Naive thymus-derived CD4-positive, alpha-beta T cell (primary cell): ENCODE measurements around the gene MIOS. TPM values are rescaled to one million over a fixed set of nuclear protein-coding genes. Genes with fewer than 3 reads are reported as not detected.

Experiments used
- ATAC-seq: fragments of 150-1000 bp; cut with Tn5 transposase; 2 replicates; pipeline ENCODE4 v1.10.0; 2021; ENCODE audit warnings: mild to moderate bottlenecking, moderate library complexity
- CTCF ChIA-PET: fragments of 350-600 bp; sonication (Branson Sonifier 250); formaldehyde crosslinking; loops from one replicate; lab custom pipeline; 2021; ENCODE audit warnings: antibody characterized with exemption; lab: Charles Lee
- POLR2A ChIA-PET: fragments of 350-600 bp; sonication (Branson Sonifier 250); formaldehyde crosslinking; loops from one replicate; lab custom pipeline; 2021; ENCODE audit warnings: antibody characterized with exemption, inconsistent platforms; lab: Charles Lee
- DNase-seq, 9 donors: peaks; one replicate each; pipeline versions ENCODE4 v3.0.0 to v3.0.0-alpha.2; 2020 to 2022; ENCODE audit warnings: mixed read lengths in 1 of 9
- H3K27ac ChIP-seq: one replicate; pipeline ENCODE4 v1.7.0; 2013; ENCODE audit warnings: mild to moderate bottlenecking, low read depth, low read length, moderate library complexity
- H3K27me3 ChIP-seq, 2 donors: one replicate each; pipeline ENCODE4 v1.7.0; 2013; ENCODE audit warnings: low read length in 2 of 2, mild to moderate bottlenecking in 2 of 2, moderate library complexity in 2 of 2; ENCODE audit not compliant: control insufficient read depth in 2 of 2, insufficient read depth in 2 of 2
- H3K36me3 ChIP-seq, 3 experiments: 1 replicate in 2 of 3; 2 replicates in 1 of 3; pipeline ENCODE4 v1.7.0; 2013; ENCODE audit warnings: low read length in 3 of 3, mild to moderate bottlenecking in 3 of 3, moderate library complexity in 1 of 3; ENCODE audit not compliant: insufficient read depth in 3 of 3, control insufficient read depth in 2 of 3
- H3K4me1 ChIP-seq, 2 donors: one replicate each; pipeline ENCODE4 v1.7.0; 2013; ENCODE audit warnings: low read length in 2 of 2, mild to moderate bottlenecking in 2 of 2, moderate library complexity in 1 of 2; ENCODE audit not compliant: control insufficient read depth in 2 of 2, insufficient read depth in 2 of 2
- H3K4me3 ChIP-seq: 2 replicates; pipeline ENCODE4 v1.7.0; 2013; ENCODE audit warnings: mild to moderate bottlenecking, low read length
- H3K9me3 ChIP-seq, 3 experiments: 1 replicate in 2 of 3; 2 replicates in 1 of 3; pipeline ENCODE4 v1.7.0; 2013; ENCODE audit warnings: low read length in 3 of 3; ENCODE audit not compliant: control insufficient read depth in 2 of 3
- H3K27ac Mint-ChIP-seq, 9 donors: one replicate each; pipeline ENCODE4 v1.8.0; 2020 to 2022; ENCODE audit warnings: mixed read lengths in 9 of 9, mild to moderate bottlenecking in 8 of 9, moderate library complexity in 5 of 9, inconsistent platforms in 2 of 9
- H3K27me3 Mint-ChIP-seq, 5 donors: one replicate each; pipeline ENCODE4 v1.8.0; 2021 to 2022; ENCODE audit warnings: mixed read lengths in 5 of 5, mild to moderate bottlenecking in 1 of 5
- H3K36me3 Mint-ChIP-seq, 5 donors: one replicate each; pipeline ENCODE4 v1.8.0; 2020 to 2022; ENCODE audit warnings: mixed read lengths in 5 of 5, mild to moderate bottlenecking in 3 of 5, inconsistent platforms in 1 of 5
- H3K4me1 Mint-ChIP-seq, 7 donors: one replicate each; pipeline ENCODE4 v1.8.0; 2020 to 2022; ENCODE audit warnings: mixed read lengths in 7 of 7, mild to moderate bottlenecking in 3 of 7, inconsistent platforms in 1 of 7
- H3K4me3 Mint-ChIP-seq, 10 donors: one replicate each; pipeline ENCODE4 v1.8.0; 2020 to 2022; ENCODE audit warnings: mild to moderate bottlenecking in 10 of 10, mixed read lengths in 10 of 10, moderate library complexity in 6 of 10, inconsistent platforms in 2 of 10
- H3K9me3 Mint-ChIP-seq, 11 donors: one replicate each; pipeline ENCODE4 v1.8.0; 2020 to 2022; ENCODE audit warnings: mixed read lengths in 11 of 11, mild to moderate bottlenecking in 4 of 11, inconsistent platforms in 1 of 11, moderate library complexity in 1 of 11
- intact Hi-C, 2 donors: fragments of 100-400 bp; cut with micrococcal nuclease; formaldehyde crosslinking; loops; one replicate each; pipeline ENCODE4 v1.15.1; 2023
- polyA plus RNA-seq, 2 donors: library from polyadenylated mRNA; unstranded; fragments of 300-500 nt; fragmentation: Illumina TruSeq; gene quantifications; one replicate each; pipeline ENCODE4 v1.2.3, GENCODE V29; 2021
- total RNA-seq, 6 experiments: library from RNA in 5 of 6; stranded (reverse) in 5 of 6; gene quantifications; 1 replicate in 5 of 6; 2 replicates in 1 of 6; pipeline ENCODE4 v1.2.3 and lab custom pipeline; 2021 to 2026

Gene MIOS
- total and polyA plus RNA-seq, 7 experiments from 2014 or later, result 15.6 to 31.7 (median 27.5) TPM

DNA sequence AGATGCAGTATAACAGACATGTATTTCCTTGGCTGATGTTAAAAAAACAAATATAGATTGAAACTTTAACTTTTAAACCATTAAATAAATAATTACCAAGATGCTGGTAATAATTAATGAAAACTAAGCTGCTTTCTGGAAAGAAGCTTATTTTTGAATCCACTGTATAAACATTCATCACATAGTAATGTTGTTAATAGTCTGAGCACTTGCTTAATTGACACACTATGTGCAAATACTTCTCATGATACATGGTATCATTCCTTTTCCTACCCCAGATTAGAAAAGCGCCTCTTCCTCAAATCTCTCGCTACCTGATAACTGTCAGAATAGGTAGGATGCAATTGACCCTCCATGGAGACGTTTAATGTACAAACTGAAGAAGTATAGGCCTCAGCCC is 16.0 kb upstream of the MIOS start:
- no peaks in the 10 kb centered on the region for H3K27me3 ChIP-seq
- H3K27ac ChIP-seq, result no peak overlapping the region
- H3K4me1 Mint-ChIP-seq, result no peaks in the 10 kb centered on the region
- ChIA-PET POLR2A (no interaction called here), CTCF (interaction anchor here (0.6 kb wide), 1 partner anchor 12 kb away, joined by 3 read pairs; no protein-coding TSS in a partner anchor)
- H3K9me3 ChIP-seq, result no peaks in the 10 kb centered on the region
- DNase-seq, result no peak
- peaks cover 0 to 16% (median 0%) of the 10 kb centered on the region in 5 donors for H3K27me3 Mint-ChIP-seq
- intact Hi-C loops, result no loop called here
- no peak overlapping the region for H3K4me3 ChIP-seq
- no peak overlapping the region for H3K4me3 Mint-ChIP-seq
- no peaks in the 10 kb centered on the region for H3K36me3 ChIP-seq
- no peak overlapping the region for H3K27ac Mint-ChIP-seq
- H3K9me3 Mint-ChIP-seq, result no peaks in the 10 kb centered on the region
- peaks cover 0 to 5% (median 0%) of the 10 kb centered on the region in 5 donors for H3K36me3 Mint-ChIP-seq
- H3K4me1 ChIP-seq, result no peaks in the 10 kb centered on the region
- ATAC-seq, result no peak

DNA sequence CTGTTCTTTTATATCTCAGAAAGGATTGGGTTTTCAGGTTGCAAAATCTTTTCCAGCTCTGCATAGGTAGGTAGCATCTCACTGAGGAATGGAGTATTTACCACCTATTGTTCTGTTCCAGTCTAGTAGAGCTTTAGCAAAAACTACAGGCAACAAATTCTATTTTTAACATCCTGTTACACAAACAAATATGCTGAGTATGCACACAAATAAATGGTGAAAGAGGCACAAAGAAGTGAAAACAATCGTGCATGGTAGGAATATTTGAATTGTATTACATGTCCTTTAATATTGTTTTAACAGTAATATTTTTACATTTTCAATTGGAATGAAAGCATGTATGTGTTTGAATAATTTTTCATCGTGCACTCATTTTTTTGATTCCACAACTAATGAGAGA is 14.5 kb upstream of the MIOS start:
- no peak overlapping the region for H3K27ac Mint-ChIP-seq
- H3K4me1 Mint-ChIP-seq, result no peaks in the 10 kb centered on the region
- CTCF ChIA-PET, result interaction anchor here (0.7 kb wide), 1 partner anchor 10 kb away, joined by 3 read pairs; no protein-coding TSS in a partner anchor
- no peak overlapping the region for H3K4me3 ChIP-seq
- H3K4me3 Mint-ChIP-seq, result no peak overlapping the region
- H3K27me3 ChIP-seq, result no peaks in the 10 kb centered on the region
- ATAC-seq, result no peak
- no peaks in the 10 kb centered on the region for H3K4me1 ChIP-seq
- DNase-seq, result no peak
- H3K9me3 ChIP-seq, result no peaks in the 10 kb centered on the region
- peaks cover 0 to 5% (median 0%) of the 10 kb centered on the region in 5 donors for H3K36me3 Mint-ChIP-seq
- intact Hi-C loops, result no loop called here
- POLR2A ChIA-PET, result interaction anchor here (0.6 kb wide), 1 partner anchor 406 kb away, joined by 3 read pairs; no protein-coding TSS in a partner anchor
- no peaks in the 10 kb centered on the region for H3K9me3 Mint-ChIP-seq
- H3K36me3 ChIP-seq, result no peaks in the 10 kb centered on the region
- no peak overlapping the region for H3K27ac ChIP-seq
- H3K27me3 Mint-ChIP-seq, result peaks cover 0 to 20% (median 0%) of the 10 kb centered on the region in 5 donors

DNA sequence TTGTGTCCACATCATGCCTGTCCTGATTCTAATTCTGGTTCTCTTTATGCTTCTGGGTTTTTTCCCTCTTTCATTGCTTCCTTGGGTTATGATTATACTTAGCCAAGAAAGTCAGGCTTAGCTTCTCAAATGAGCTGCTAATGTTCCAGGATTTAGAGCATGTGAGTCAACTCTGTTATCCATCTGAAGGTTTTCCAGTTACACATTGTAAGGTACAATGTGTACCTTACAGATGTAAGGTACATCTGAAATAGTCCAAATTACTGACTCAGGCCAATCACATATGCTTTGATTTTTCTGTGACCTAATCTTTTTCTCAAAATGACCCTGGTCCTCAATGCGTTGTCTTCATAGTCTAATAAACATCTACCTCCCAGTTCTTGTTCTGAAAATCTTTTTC is 13.3 kb upstream of the MIOS start:
- CTCF ChIA-PET, result no interaction called here
- Histone ChIP-seq H3K4me3 (no peak overlapping the region), H3K36me3 (no peaks in the 10 kb centered on the region), H3K27ac (no peak overlapping the region), H3K27me3 (no peaks in the 10 kb centered on the region), H3K9me3 (no peaks in the 10 kb centered on the region), H3K4me1 (no peaks in the 10 kb centered on the region)
- Mint-ChIP-seq H3K27me3 (peaks cover 0 to 22% (median 3%) of the 10 kb centered on the region in 5 donors), H3K4me1 (no peaks in the 10 kb centered on the region), H3K9me3 (peaks cover 0 to 10% (median 3%) of the 10 kb centered on the region in 11 donors), H3K27ac (no peak overlapping the region), H3K4me3 (no peak overlapping the region), H3K36me3 (peaks cover 0 to 14% (median 4%) of the 10 kb centered on the region in 5 donors)
- ATAC-seq (no peak), DNase-seq (no peak)
- POLR2A ChIA-PET, result no interaction called here
- intact Hi-C loops, result no loop called here

DNA sequence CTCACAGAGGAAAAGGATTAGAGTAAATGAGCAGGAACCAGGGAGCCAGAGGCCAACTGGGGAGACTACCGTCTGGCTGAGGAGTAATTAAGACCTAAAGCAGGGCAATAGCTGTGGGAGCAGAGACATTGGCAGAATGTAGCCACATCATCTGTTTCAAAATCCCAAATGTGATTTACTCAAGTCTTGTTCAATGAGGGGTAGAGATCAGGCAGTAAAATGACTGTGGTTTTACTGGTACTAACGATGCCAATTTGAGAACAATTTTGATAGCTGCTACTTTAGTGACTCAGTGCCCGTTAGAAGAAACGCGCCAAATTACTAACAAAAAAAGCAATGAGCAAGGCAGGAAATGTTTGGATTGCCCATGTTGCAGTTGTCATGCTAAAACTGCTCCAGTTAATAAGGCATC is 12.7 kb upstream of the MIOS start:
- Histone ChIP-seq H3K36me3 (no peaks in the 10 kb centered on the region), H3K9me3 (no peaks in the 10 kb centered on the region), H3K27ac (no peak overlapping the region), H3K4me1 (no peaks in the 10 kb centered on the region), H3K4me3 (no peak overlapping the region), H3K27me3 (no peaks in the 10 kb centered on the region)
- ATAC-seq (no peak), DNase-seq (no peak)
- ChIA-PET POLR2A (no interaction called here), CTCF (no interaction called here)
- peaks cover 0 to 16% (median 6%) of the 10 kb centered on the region in 11 donors for H3K9me3 Mint-ChIP-seq
- peaks cover 0 to 21% (median 9%) of the 10 kb centered on the region in 5 donors for H3K36me3 Mint-ChIP-seq
- no peak overlapping the region for H3K27ac Mint-ChIP-seq
- H3K27me3 Mint-ChIP-seq, result peaks cover 0 to 25% (median 3%) of the 10 kb centered on the region in 5 donors
- no peaks in the 10 kb centered on the region for H3K4me1 Mint-ChIP-seq
- no peak overlapping the region for H3K4me3 Mint-ChIP-seq
- intact Hi-C loops, result no loop called here

DNA sequence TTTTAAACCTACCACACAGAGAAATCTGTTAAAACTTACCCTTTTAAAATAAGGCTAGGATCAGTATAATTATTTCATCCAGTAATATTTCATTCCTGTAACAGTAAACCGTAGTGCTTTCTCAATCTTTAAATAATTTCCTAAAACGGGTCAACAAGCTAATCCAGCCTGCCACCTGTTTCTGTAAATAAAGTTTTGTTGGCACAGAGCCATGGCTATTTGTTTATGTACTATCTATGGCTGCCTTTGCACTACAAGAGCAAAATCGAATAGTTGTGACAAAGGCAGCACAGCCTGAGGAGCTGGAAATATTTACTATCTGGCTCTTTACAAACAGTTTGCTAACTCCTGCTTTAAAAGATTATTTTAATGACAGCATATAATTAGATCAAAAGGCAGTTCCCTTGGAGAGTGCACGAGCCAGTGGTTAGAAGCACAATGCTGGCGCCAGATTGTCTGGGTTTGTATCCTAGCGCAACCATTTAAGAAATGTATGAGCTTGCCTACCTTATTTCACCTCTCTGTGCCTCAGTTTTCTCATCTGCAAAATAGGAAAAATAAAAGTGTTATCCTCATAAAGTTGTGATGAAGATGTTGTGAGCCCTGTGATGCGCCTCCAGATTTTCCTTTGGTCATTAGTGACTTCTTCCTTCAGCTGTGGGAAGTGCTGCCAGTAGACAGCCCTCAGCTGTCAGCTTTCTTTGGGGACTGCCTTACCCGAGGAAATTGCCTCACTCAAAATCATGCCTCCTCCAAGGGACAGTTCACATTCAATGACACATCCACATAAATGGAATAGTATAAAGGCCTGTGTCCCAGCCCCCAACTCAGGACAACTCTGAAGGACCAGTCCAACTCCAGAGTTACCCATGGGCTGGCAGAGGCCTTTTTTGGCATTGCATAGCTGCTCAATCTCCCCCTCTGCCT is 11.8 kb upstream of the MIOS start:
- ChIA-PET POLR2A (no interaction called here), CTCF (no interaction called here)
- Mint-ChIP-seq H3K9me3 (peaks cover 0 to 25% (median 9%) of the 10 kb centered on the region in 11 donors), H3K4me1 (no peaks in the 10 kb centered on the region), H3K4me3 (no peak overlapping the region), H3K36me3 (peaks cover 0 to 26% (median 15%) of the 10 kb centered on the region in 5 donors), H3K27me3 (peaks cover 0 to 34% (median 3%) of the 10 kb centered on the region in 5 donors), H3K27ac (no peak overlapping the region)
- Histone ChIP-seq H3K27me3 (no peaks in the 10 kb centered on the region), H3K27ac (no peak overlapping the region), H3K4me3 (no peak overlapping the region), H3K4me1 (no peaks in the 10 kb centered on the region), H3K36me3 (no peaks in the 10 kb centered on the region), H3K9me3 (no peaks in the 10 kb centered on the region)
- intact Hi-C loops, result no loop called here
- DNase-seq (no peak), ATAC-seq (no peak)

DNA sequence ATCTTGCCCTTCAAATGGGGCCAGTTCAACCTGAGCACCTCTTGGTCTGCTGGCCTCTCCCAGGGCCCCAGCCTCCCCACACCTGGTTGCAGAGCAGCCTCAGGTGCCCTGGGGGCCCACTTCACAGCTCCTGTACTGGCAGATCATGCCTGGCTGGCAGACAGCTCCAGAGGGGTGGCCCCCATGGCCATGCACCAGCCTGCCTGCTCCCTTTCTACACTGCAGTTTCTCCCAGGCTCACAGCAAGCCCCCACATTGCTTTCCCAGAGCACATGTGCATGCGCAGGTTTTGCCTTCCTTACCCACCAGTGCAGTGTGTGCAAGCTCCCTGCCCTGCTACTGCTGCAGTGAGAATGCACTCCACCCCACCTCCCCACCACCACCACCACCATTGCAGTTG is 9.8 kb upstream of the MIOS start:
- Histone ChIP-seq H3K4me1 (no peaks in the 10 kb centered on the region), H3K27me3 (no peaks in the 10 kb centered on the region), H3K4me3 (no peak overlapping the region), H3K27ac (no peak overlapping the region), H3K36me3 (no peaks in the 10 kb centered on the region), H3K9me3 (no peaks in the 10 kb centered on the region)
- Mint-ChIP-seq H3K9me3 (peaks cover 0 to 29% (median 10%) of the 10 kb centered on the region in 11 donors), H3K36me3 (peaks cover 0 to 32% (median 21%) of the 10 kb centered on the region in 5 donors), H3K27me3 (peaks cover 0 to 39% (median 3%) of the 10 kb centered on the region in 5 donors), H3K4me3 (no peak overlapping the region), H3K27ac (no peak overlapping the region), H3K4me1 (no peaks in the 10 kb centered on the region)
- CTCF ChIA-PET, result no interaction called here
- POLR2A ChIA-PET, result no interaction called here
- ATAC-seq (no peak), DNase-seq (no peak)
- intact Hi-C loops, result no loop called here
